SKM-1 (cell line): ENCODE results near the gene MAB21L1.

ENCODE experiments used
- DNase-seq: peaks from one replicate; lab custom pipeline; 2025; ENCODE audit not compliant: unreplicated experiment; lab: John Stamatoyannopoulos, UW

The MAB21L1 gene

GRCh38 chr13:35475960-35476943 lies at the start of gene MAB21L1:
Gene MAB21L1, minus strand, starts transcription at chr13:35476689. Its CDS starts 551 bp downstream, at chr13:35476138.
- peak; percentile 55 for DNase-seq

- DNase-seq = no peak
Observed at GRCh38 chr13:35524171-35524570, 47.7 kb upstream of the MAB21L1 start.

- no peak for DNase-seq
Observed at GRCh38 chr13:35518337-35518946, 42.0 kb upstream of the MAB21L1 start.

GRCh38 chr13:35514801-35515502 lies 38.5 kb upstream of the MAB21L1 start:
- no peak for DNase-seq

GRCh38 chr13:35514061-35514477 lies 37.6 kb upstream of the MAB21L1 start:
- DNase-seq = no peak

- DNase-seq = peak; percentile 96
Observed at GRCh38 chr13:35512271-35512920, 35.9 kb upstream of the MAB21L1 start.

GRCh38 chr13:35502456-35502855 lies 26.0 kb upstream of the MAB21L1 start:
- DNase-seq = no peak

- DNase-seq = no peak
Observed at GRCh38 chr13:35501661-35502235, 25.3 kb upstream of the MAB21L1 start.

- no peak for DNase-seq
Observed at GRCh38 chr13:35500144-35500543, 23.7 kb upstream of the MAB21L1 start.

GRCh38 chr13:35499676-35500075 lies 23.2 kb upstream of the MAB21L1 start:
- DNase-seq = no peak

- DNase-seq = no peak
Observed at GRCh38 chr13:35499196-35499662, 22.7 kb upstream of the MAB21L1 start.

GRCh38 chr13:35498231-35498630 lies 21.7 kb upstream of the MAB21L1 start:
- DNase-seq = no peak

GRCh38 chr13:35496761-35497386 lies 20.4 kb upstream of the MAB21L1 start:
- peak; percentile 79 for DNase-seq

- DNase-seq = peak; percentile 37
Observed at GRCh38 chr13:35496006-35496405, 19.5 kb upstream of the MAB21L1 start.

GRCh38 chr13:35489050-35489449 lies 12.6 kb upstream of the MAB21L1 start:
- DNase-seq = no peak

GRCh38 chr13:35485424-35485823 lies 8.9 kb upstream of the MAB21L1 start:
- DNase-seq = no peak

- DNase-seq = no peak
Observed at GRCh38 chr13:35484384-35484783, 7.9 kb upstream of the MAB21L1 start.

GRCh38 chr13:35483761-35484160 lies 7.3 kb upstream of the MAB21L1 start:
- no peak for DNase-seq

GRCh38 chr13:35482527-35482926 lies 6.0 kb upstream of the MAB21L1 start:
- DNase-seq = no peak

GRCh38 chr13:35481777-35482176 lies 5.3 kb upstream of the MAB21L1 start:
- DNase-seq = no peak
